HG03575 (cell line): Measurements from ENCODE around the gene RTN1.

ENCODE experiments used
- ATAC-seq: cut with Tn5 transposase; IDR thresholded peaks from one replicate; pipeline ENCODE4 v1.9.1; 2021; ENCODE audit not compliant: unreplicated experiment, insufficient number of reproducible peaks, low FRiP score; ENCODE audit errors: extremely low read depth

Gene RTN1

DNA sequence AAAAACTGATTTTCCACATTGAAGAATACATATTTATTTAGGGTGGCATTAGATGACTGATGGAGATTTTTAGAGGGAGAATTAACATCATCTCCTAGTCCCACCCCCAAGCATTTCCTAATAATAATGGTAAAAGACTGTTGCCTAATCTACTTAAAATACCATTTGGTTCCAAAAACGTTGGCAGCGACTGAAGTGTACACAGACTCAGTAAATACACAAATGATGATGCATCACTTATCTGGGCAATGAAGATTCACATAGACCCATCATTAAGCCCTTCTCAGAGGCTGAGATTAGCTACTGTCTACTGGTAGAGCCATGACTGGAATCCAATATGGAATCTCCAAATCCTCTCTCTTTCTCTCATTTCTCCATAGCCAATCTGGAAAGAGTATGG lies 18.2 kb downstream of the RTN1 start:
- no peak for ATAC-seq

DNA sequence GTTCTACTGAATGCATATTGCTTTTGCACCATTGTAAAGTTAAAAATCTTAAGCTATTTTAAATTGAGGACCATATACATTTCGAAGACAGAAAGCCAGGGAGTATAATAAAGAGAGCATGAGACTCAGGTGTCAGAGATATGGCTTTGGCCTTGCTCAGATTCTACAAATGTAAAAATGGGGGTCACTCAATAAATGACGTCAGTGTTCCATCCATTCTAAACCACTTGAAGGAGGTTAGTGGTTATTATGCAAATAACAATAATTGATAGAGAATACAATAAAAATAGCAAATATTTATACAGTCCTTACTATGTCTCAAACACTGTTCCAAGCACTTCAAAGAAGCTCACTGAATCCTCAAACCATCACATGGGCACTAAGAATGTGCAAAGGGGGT lies 20.1 kb downstream of the RTN1 start:
- no peak for ATAC-seq

DNA sequence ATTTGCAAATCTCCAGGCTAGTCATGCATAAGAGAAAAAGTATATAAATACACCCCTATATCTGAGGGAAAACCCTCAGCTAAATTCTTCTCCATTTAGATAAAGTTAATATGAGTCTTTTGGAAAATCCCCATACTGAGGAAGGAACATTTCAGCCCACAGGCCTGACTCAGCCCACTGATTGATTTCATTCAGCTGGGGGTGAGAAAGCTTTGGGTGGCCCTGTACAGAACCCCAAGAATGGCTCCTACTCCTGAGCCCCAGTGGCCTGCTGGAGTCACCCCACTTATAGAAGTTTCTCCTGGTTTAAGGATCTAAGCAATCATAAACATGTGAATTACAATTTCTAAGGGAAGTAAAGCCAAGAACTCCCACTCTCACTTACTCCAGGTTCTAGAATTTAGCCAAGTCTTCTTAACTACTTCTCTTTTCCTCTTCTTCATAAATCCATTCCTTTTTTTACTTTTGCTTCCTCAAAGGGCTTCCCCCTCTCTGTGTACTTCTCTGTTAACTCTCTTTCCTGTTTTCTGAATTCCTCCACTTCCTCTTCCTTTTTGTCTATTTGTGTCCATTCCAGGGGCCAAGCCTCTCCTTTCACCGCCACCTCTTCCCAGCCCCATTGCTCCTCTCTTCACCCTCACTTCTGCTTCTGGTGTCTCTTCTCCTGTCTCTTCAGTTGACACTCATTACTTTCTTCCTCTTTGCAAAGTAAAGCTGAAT lies 21.0 kb downstream of the RTN1 start:
- ATAC-seq = no peak

DNA sequence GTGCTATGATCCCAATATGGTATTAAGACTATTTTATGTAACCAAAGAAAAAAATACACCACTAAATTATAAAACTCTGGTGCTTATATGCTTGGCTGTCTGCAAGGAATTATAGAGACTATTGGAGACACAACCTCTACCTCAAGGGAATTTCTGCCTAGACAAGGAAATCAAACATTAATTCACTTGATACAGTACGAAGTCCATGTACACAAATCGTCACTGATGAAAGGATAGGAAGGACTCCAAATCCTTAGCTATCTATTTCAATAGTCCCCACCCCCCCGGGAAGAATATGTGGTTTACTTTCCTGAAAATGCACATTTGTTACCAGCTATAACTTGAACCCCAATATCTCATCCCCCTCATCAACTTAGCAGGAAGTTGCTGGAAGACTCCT lies 21.9 kb downstream of the RTN1 start:
- ATAC-seq = no peak

DNA sequence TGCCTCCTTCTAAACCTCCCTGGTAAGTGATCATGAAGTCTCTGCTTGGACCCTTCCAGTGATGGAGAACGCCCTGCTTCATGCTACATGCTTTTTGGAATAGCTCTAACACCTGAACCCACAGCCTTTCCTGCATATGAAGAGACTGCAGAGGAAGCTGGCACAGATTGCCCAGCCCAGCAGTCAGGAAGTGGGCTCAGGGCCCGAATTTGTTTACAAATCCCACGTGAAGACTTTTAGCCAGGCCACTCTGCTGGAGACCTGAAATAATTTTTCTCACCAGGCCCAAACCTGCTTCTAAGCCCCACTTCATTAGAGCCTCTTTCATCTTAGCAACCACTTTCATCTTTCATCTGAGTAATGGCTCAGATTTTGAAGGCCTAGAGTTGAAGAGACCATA lies 22.9 kb downstream of the RTN1 start:
- ATAC-seq = no peak

DNA sequence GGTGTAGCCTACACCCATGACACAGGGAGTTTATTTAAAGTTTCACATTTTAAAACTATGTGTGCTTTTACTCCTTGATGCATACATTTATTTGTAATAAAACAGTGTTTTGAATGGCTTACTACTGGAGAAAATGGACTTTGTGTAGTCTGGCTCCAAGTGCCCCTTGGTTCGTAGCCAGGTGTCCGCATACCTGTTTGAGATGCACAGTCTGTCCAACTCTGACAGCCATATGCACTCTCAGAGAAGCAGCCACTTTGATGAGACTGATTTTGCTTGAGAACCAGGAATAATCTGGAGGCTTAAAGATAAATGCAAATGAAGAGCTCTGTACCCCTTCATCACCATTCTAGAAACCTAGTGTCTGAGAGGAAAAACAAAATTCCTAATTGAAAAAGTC lies 24.0 kb downstream of the RTN1 start:
- ATAC-seq = no peak

DNA sequence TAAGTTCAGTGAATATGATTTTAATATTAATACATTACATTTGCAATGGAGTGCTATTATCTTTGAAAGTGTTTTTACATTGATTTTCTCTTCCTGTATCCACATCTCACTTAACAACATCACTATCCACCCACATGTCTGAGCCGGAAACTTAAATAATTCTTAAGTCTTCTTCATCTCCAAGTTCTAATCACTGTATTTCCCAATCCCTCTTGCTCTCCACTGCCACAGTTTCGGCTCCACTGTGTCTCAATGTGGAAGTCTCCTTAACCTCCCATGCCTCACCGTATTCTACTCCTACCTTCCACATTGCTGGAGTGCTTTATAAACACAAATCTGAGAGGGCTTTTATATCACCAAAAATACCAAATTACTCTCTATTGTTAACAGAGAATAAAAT lies 25.3 kb downstream of the RTN1 start:
- no peak for ATAC-seq

DNA sequence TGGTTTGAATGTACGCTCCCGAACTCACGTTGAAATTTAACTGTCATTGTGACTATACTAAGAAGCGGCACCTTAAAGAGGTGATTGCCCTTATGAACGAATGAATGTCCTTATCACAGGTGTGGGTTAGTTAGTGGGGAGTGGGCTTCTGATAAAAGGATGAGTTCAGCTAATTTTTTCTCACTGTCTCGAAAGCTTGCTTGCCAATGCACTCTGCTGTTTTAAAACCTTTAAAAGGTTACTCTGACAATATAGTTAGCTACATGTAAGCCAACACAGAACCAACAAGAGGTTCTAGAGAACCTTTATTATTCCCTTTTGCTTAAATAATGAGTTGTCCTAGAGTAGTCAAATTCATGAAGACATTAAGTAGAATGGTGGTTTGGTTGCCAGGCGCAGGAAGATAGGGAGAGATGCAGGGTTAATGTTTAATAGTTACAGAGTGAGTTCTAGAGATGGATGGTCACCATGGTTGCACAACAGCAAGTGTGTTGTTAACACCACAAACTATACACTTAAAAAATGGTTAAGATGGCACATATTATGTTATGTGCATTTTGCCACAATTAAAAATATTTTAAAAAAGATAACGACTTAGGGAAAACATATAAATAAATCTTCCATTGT lies 26.3 kb downstream of the RTN1 start:
- no peak for ATAC-seq

DNA sequence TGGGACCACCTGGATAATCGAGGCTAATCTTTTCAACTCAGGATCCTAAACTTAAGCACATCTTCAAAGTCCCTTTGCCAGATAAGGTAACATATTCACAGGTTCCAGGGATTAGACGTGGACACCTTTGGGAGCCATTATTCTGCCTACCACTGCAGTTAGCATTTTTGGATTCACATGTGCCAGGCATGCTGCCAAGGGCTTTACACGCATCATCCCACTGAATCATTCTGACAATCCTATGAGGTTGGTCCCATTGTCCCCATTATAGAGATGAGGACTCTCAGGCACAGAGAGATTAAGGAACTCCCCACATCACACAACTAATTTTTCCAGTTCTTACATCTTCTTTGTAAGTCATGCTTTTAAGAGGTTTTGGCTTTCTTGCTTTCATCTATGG lies 34.5 kb downstream of the RTN1 start:
- no peak for ATAC-seq

DNA sequence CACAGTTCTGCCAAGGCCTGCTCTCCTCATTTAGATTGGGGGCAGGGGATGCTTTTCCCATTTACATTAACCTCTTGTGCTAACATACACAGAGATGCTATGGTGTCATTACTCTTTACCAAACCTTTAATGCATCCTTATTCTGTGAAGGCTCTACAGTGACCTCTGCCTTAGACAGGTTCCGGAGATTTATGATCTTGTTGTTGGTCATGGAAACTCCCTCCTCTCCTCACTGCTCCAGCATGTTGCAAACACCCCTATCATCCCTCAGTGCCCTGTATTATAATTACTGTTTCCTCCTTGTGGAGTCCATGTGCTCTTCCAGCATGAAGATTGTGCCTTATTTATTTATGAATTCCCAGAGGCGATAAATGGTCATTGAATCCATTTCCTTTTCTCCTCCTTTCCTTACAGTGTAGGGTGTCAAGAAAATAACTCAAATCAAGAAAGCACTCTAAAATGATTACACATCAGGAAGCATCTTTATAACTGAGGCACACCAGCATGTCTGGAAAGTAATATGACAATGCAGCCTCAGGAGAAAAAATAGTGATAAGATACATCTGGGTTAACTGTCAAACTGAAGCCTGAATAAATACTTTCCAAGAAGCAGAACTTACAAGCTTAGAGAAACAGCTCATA lies 37.8 kb downstream of the RTN1 start:
- ATAC-seq = no peak

DNA sequence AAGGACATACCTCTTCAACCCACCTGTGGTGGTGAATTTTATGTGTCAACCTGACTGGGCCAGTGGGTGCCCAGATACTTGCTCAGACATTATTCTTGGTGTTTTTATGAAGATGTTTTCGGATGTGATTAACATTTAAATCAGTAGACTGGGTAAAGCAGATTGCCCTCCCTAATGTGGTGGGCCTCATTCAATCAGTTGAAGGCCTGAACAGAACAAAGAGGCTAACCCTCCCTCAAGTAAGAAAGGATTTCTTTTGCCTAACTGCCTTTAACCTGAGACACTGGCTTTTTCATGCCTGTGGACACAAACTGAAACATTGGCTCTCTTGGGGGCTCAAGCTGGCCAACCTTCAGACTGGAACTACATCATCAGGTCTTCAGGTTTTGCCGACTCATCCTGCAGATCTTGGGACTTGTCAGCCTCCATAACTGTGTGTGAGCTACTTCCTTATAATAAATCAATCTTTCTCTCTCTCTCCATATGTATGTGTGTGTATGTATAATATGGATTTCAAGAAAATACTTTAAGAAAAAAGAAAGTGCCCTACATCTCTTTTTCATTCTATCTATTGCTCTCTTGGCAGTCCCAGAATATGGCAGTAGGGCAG lies 39.4 kb downstream of the RTN1 start:
- no peak for ATAC-seq

DNA sequence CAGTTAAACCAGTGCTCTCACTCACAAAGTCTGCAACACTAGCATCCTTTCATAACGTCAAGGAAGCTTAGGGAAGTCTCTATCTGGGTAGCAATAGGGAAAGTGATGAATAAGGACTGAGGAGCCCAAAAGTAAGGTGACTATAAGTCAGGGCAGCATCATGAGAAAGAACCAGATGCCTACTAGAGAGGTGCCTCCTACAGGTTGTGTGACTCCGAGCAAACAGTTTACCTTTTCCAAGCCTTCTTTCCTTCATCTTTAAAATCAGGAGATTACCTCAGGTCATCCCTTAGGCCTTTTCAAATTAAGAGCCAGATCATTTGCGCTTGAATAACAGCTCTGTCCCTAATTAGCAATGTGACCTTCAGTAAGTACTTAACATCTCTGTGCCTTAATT lies 40.2 kb downstream of the RTN1 start:
- no peak for ATAC-seq

DNA sequence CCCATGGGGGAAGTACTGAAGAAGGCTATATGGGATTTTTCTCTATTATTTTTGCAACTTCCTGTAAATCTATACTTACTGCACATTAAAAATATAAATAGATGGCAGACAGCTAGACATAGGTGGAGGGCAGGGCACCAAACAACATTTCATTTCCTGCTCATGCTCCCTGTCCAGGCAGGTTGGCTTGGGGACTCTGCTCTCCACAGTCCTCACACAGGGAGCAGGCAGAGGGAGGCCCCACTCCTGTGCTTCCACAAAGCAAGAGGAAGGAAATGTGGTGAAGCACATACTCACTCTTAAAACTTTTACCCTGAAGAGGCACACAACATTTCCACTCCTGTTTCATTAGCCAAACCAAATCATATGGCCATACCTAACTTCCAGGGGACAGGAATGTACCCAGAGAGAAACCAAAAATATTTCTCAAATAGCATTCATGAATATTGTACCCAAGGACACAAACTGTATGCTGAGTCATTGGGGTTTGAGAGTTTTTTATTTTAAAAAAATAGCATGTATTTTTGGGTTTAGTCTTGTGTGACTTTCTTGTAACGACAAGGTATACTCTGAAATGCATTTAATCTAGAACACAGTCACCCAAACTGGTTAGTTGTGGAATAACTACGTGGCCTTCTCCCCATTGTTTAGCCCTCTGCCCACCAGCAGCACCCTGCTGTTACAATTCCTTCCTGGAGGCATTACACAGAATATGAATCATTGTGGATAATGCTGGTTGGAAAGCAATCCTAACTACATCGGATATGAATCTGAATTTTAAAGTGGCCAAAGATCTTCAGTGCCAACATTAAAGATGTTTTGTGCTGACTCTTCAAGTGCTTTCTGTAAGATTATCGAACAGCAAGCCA lies 40.9 kb downstream of the RTN1 start:
- no peak for ATAC-seq

DNA sequence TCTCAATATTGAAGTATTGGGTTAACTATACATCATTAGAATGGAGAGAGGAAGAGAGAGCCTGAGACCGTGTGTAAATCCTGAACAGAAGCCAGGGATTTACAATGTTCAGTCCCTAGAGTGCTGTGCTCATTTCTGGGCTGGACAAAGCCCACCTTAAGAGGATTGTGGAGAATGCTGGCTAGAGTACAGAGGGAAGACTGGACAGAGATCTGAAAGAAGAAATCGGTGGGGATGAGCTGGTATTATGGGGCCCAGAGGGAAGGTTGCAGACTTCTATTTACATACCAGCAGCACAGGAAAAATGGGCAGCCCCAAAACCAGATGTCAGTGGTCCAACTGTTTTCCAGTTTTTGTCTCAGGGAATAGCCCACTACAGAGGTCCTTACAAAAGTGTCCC lies 42.3 kb downstream of the RTN1 start:
- no peak for ATAC-seq

DNA sequence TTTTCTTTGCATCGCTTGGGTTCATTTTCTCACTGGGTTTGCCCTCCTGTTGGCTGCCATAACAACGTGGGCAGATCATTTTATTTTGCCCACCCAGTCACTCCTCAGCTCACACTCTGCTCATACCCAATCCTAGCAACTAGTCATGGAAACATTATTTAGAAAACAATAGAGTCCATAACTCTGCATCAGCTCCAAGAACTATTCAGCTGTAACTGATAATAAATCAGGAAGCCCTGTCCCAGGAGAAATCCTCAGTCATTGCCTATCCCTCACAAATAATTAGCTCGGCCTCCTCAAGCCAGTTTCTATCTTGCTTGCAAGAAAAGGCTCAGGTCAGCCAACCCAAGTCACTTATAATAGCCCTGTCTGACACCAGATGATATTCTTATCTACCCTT lies 43.2 kb downstream of the RTN1 start:
- no peak for ATAC-seq

DNA sequence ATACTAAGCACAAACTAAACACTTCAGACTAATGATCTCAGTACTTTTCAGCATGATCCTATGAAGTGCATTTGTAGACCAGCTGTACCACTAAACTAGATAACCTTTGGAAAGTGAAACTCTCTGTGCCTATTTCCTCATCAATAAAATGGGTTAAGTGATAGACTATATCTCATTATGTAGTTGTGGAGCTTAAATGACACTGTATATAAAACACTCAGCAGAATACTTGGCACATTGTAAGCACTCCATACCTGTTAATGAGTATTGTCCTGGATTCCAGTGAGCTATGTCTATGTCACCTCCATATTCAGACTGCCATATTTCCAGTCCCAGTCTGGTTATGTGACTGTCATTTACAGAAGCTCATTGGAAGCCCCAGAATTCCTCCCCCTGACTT lies 44.4 kb downstream of the RTN1 start:
- ATAC-seq = no peak

DNA sequence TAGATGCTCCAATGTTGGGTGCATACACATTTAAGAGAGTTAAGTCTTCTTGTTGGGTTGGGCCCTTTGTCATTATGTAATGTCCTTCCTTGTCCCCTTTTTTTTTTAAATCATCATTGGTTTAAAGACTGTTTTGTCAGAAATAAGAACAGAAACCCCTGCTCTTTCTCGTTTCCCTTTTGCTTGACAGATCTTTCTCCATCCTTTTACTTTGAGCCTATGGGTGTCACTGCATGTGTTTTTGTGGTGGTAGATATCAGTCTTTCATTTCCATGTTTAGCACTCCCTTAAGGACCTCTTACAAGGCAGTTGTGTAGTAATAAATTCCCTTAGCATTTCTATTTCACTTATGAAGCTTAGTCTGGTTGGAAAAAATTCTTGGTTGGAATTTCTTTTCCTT lies 47.4 kb downstream of the RTN1 start:
- no peak for ATAC-seq

DNA sequence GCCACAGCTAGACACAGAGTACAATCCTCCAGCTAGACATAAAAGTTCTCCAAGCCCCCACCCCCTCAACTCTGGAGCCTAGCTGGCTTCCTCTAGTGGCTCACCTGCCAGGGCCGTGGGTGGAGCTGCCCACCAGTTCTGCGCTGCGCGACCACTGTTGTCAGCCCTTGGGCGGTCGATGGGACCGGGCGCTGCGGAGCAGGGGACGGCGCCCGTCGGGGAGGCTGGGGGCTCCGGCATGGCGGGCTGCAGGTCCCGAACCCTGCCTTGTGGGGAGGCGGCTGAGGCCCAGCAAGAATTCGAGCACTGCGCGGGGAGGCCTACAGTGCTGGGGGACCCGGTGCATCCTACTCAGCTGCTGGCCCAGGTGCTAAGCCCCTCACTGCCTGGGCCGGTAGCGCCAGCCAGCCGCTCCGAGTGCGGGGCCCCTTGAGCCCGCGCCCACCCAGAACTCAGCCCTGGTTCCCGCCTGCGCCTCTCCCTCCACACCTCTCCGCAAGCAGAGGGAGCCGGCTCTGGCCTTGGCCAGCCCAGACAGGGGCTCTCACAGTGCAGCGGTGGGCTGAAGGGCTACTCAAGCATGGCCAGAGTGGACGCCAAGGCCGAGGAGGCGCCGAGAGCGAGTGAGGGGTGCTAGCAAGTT lies 51.0 kb downstream of the RTN1 start:
- ATAC-seq = no peak

DNA sequence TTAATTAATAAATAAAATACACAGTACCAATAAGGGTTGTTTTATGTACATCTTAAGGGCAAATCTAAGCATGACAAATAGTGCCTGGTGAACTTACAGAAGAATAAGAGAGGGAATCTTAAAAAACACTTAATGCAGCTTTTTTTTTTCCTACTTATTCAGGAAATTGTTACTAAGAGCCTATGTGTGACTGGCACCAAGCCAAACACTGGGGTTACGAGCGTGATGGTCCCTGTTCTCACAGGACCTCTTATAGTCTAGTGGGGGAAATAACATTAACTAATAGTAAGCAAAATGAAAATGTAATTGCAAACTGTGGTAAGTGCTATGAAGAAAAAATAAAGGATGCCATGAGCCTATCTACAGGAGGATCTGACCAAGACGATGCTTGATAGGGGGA lies 53.6 kb downstream of the RTN1 start:
- no peak for ATAC-seq
